HG03175 (cell line): Measurements from ENCODE around the gene ATP2C2.
"Not testable (repeated sequence)": the region's sequence is repeated elsewhere in the genome, so short reads cannot be mapped to it uniquely, and the experiment has no call there.

Source experiments
- ATAC-seq: cut with Tn5 transposase; IDR thresholded peaks from one replicate; pipeline ENCODE4 v1.9.1; 2021; ENCODE audit warnings: mild to moderate bottlenecking, moderate library complexity; ENCODE audit not compliant: unreplicated experiment

The ATP2C2 gene

GRCh38 chr16:84392031-84392360, 23.7 kb downstream of the ATP2C2 start:
- ATAC-seq = no peak

- ATAC-seq = not testable (repeated sequence)
These were observed 27.7 kb downstream of the ATP2C2 start for GRCh38 chr16:84396082-84396481.

GRCh38 chr16:84396537-84397008, 28.2 kb downstream of the ATP2C2 start:
- ATAC-seq = no peak

- no peak for ATAC-seq
These were observed 28.8 kb downstream of the ATP2C2 start for GRCh38 chr16:84397090-84397489.

GRCh38 chr16:84398701-84399100, 30.4 kb downstream of the ATP2C2 start:
- no peak for ATAC-seq

GRCh38 chr16:84399912-84400311, 31.6 kb downstream of the ATP2C2 start:
- ATAC-seq = not testable (repeated sequence)

- not testable (repeated sequence) for ATAC-seq
These were observed 35.1 kb downstream of the ATP2C2 start for GRCh38 chr16:84403435-84403834.

GRCh38 chr16:84404324-84404723, 36.0 kb downstream of the ATP2C2 start:
- no peak for ATAC-seq

- no peak for ATAC-seq
These were observed 36.8 kb downstream of the ATP2C2 start for GRCh38 chr16:84404936-84405639.

GRCh38 chr16:84406006-84406963, 37.9 kb downstream of the ATP2C2 start:
- no peak for ATAC-seq

GRCh38 chr16:84407588-84408313, 39.4 kb downstream of the ATP2C2 start:
- no peak for ATAC-seq

- no peak for ATAC-seq
These were observed 40.0 kb downstream of the ATP2C2 start for GRCh38 chr16:84408314-84408690.

GRCh38 chr16:84408856-84409255, 40.5 kb downstream of the ATP2C2 start:
- no peak for ATAC-seq

GRCh38 chr16:84410361-84411138, 42.2 kb downstream of the ATP2C2 start:
- no peak for ATAC-seq

GRCh38 chr16:84411768-84412167, 43.4 kb downstream of the ATP2C2 start:
- ATAC-seq = no peak

GRCh38 chr16:84412262-84412661, 43.9 kb downstream of the ATP2C2 start:
- no peak for ATAC-seq

GRCh38 chr16:84413244-84414004, 45.1 kb downstream of the ATP2C2 start:
- ATAC-seq = no peak

GRCh38 chr16:84414789-84415326, 46.5 kb downstream of the ATP2C2 start:
- no peak for ATAC-seq
